ENCODE data around the gene KCNJ10. TPM values are rescaled to one million over a fixed set of nuclear protein-coding genes. Genes with fewer than 3 reads are reported as not detected.

Gene KCNJ10
- total RNA-seq, 2 donors from 2014 or later = not detected

DNA sequence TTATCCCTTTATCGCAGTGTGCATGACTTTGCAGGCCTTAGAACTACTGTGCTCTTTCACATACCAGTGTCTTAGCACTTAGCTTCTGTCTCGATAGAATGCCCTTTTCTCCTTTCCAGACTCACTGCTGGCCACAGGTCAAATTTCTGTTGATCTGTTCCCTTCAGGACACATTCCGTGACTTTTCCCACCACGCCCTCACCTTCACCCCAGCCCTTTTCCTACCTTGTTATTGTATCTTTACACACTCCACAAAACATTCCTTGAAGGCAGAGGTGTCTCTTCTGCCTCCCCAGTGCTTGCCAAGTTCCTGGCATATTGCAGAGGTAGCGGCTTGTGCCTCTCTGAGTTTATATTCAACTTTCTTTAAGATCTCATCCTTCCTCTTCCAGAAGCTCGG is 120.8 kb downstream of the KCNJ10 start:
- H3K36me3 ChIP-seq = no peaks in the 10 kb centered on the region
- no peak overlapping the region for H3K27ac ChIP-seq
- H3K4me1 ChIP-seq (ENCODE audit: control insufficient read depth in 1 of 2, low read depth in 2 of 2) = peaks cover 10 to 14% of the 10 kb centered on the region in 2 donors
- ATAC-seq (ENCODE audit: insufficient number of reproducible peaks, low FRiP score, low read depth) (no peak), DNase-seq (ENCODE audit: low spot score) (no peak)
- H3K9me3 ChIP-seq = no peaks in the 10 kb centered on the region
- H3K27me3 ChIP-seq (replicated peaks; ENCODE audit: insufficient read depth) = no peaks in the 10 kb centered on the region
- TF ChIP-seq, protein P1, sequence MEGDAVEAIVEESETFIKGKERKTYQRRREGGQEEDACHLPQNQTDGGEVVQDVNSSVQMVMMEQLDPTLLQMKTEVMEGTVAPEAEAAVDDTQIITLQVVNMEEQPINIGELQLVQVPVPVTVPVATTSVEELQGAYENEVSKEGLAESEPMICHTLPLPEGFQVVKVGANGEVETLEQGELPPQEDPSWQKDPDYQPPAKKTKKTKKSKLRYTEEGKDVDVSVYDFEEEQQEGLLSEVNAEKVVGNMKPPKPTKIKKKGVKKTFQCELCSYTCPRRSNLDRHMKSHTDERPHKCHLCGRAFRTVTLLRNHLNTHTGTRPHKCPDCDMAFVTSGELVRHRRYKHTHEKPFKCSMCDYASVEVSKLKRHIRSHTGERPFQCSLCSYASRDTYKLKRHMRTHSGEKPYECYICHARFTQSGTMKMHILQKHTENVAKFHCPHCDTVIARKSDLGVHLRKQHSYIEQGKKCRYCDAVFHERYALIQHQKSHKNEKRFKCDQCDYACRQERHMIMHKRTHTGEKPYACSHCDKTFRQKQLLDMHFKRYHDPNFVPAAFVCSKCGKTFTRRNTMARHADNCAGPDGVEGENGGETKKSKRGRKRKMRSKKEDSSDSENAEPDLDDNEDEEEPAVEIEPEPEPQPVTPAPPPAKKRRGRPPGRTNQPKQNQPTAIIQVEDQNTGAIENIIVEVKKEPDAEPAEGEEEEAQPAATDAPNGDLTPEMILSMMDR (IDR thresholded peaks at IDR 0.05) = no peak
- no peak overlapping the region for H3K4me3 ChIP-seq

Other genes starting within 250 kb of the KCNJ10 start
- gene SLAMF8, start 243.3 kb downstream of the KCNJ10 start, total RNA-seq = 1 to 10 TPM; 5.6 to 9.9 TPM
- not detected for gene VSIG8, start 207.5 kb downstream of the KCNJ10 start, total RNA-seq
- 1 to 10 TPM in 1 of 2 donors, under 1 TPM in 1; 0.95 to 2.1 TPM for gene CFAP45, start 170.0 kb downstream of the KCNJ10 start, total RNA-seq
- 100 to 1,000 TPM; 298 to 352 TPM for gene TAGLN2, start 144.7 kb downstream of the KCNJ10 start, total RNA-seq
- under 1 TPM in 1 of 2 donors, not detected in 1; 0.99 TPM for gene IGSF9, start 124.5 kb downstream of the KCNJ10 start, total RNA-seq
- not detected for gene SLAMF9, start 115.9 kb downstream of the KCNJ10 start, total RNA-seq
- gene PIGM, start 38.2 kb downstream of the KCNJ10 start, total RNA-seq = 1 to 10 TPM; 5.0 to 6.8 TPM
- under 1 TPM in 1 of 2 donors, not detected in 1; 0.95 TPM for gene KCNJ9, start 11.4 kb upstream of the KCNJ10 start, total RNA-seq
- gene IGSF8, start 28.5 kb upstream of the KCNJ10 start, total RNA-seq = 10 to 100 TPM; 29.6 to 40.8 TPM
- gene ATP1A2, start 45.6 kb upstream of the KCNJ10 start, total RNA-seq = 100 to 1,000 TPM in 1 of 2 donors, 10 to 100 TPM in 1; 86.0 to 146 TPM
- 1 to 10 TPM in 1 of 2 donors, under 1 TPM in 1; 0.68 to 1.1 TPM for gene ATP1A4, start 81.4 kb upstream of the KCNJ10 start, total RNA-seq
- gene CASQ1, start 120.4 kb upstream of the KCNJ10 start, total RNA-seq = 10 to 100 TPM in 1 of 2 donors, 1 to 10 TPM in 1; 6.0 to 10.7 TPM
- gene PEA15, start 135.2 kb upstream of the KCNJ10 start, total RNA-seq = 100 to 1,000 TPM; 131 to 194 TPM
- 100 to 1,000 TPM; 124 to 167 TPM for gene DCAF8, start 192.4 kb upstream of the KCNJ10 start, total RNA-seq
- gene PEX19, start 215.0 kb upstream of the KCNJ10 start, total RNA-seq = 10 to 100 TPM; 42.8 to 45.4 TPM

Data from thoracic aorta (tissue), 2 donors.